Renal pelvis (tissue), 4 donors: Measurements from ENCODE around the gene TCEA3. TPM values are rescaled to one million over a fixed set of nuclear protein-coding genes. Genes with fewer than 3 reads are reported as not detected.

Experiments used
- DNase-seq: peaks from one replicate; pipeline ENCODE4 v3.0.0-alpha.2; 2013
- polyA plus RNA-seq, 3 donors: library from polyadenylated mRNA; unstranded; fragments of 120-200 nt; gene quantifications; one replicate each; pipeline ENCODE4 v1.2.1, GENCODE V29; 2013; ENCODE audit not compliant: insufficient read length in 3 of 3

The TCEA3 gene
- polyA plus RNA-seq, 3 donors: 51.8 to 57.3 (median 52.5) TPM

GRCh38 chr1:23343221-23344110 is 81.1 kb downstream of the TCEA3 start:
- peak; percentile 30 for DNase-seq

- DNase-seq: no peak
Observed at GRCh38 chr1:23341931-23342692, 82.4 kb downstream of the TCEA3 start.

DNA sequence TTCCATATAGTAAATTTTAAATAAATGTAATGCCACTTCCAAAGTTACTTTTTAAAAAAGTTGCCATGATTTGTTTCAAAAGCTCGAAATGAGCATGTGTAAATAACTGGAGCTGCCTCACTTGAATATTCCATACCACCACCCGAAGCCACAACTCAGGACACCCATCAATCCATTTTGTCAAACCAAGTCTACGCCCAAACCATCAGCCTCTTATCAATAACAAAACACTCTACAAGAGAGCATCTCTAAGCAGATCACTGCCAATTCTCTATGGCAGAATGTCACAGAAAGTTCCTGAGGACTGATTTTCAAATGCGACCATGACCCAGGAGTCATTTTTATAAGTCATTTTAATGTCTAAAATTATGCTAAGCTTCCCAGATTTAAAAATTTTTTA is 84.9 kb downstream of the TCEA3 start:
- no peak for DNase-seq

GRCh38 chr1:23337869-23338268 is 86.7 kb downstream of the TCEA3 start:
- DNase-seq: no peak

DNA sequence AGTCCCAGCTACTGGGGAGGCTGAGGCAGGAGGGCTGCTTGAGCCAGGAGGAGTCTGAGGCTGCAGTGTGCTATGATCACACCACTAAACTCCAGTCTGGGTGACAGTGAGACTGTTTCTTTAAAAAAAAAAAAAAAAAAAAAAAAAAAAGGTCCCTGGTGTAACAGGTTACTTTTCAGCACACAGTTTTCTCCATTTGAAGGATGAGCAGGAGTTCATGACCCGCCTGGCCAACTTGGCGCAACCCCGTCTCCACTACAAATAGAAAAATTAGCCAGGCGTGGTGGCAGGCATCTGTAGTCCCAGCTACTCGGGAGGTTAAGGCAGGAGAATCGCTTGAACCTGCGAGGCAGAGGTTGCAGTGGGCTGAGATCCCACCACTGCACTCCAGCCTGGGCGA is 92.8 kb downstream of the TCEA3 start:
- no peak for DNase-seq

Other genes starting within 250 kb of the TCEA3 start
- under 1 TPM; 0.24 to 0.31 (median 0.28) TPM for gene HTR1D, start 207.2 kb downstream of the TCEA3 start, polyA plus RNA-seq
- gene HNRNPR, start 80.5 kb downstream of the TCEA3 start, polyA plus RNA-seq: 100 to 1,000 TPM; 233 to 258 (median 243) TPM
- 10 to 100 TPM; 31.8 to 33.6 (median 33.1) TPM for gene ZNF436, start 54.9 kb downstream of the TCEA3 start, polyA plus RNA-seq
- gene ASAP3, start 59.4 kb upstream of the TCEA3 start, polyA plus RNA-seq: 10 to 100 TPM; 33.3 to 38.7 (median 34.2) TPM
- 1 to 10 TPM; 4.8 to 6.5 (median 4.8) TPM for gene E2F2, start 106.5 kb upstream of the TCEA3 start, polyA plus RNA-seq
- 100 to 1,000 TPM; 319 to 396 (median 378) TPM for gene ID3, start 134.8 kb upstream of the TCEA3 start, polyA plus RNA-seq